Neuronal stem cell (in vitro differentiated cells): ENCODE data around the gene CNTNAP2.

Experiments
- DNase-seq: peaks from one replicate; pipeline ENCODE4 v3.0.0-alpha.2; 2013; ENCODE audit warnings: low spot score
- H2AFZ ChIP-seq: one replicate; pipeline ENCODE4 v1.6.1; 2013; ENCODE audit warnings: mild to moderate bottlenecking, low read length, inconsistent platforms
- H2AK5ac ChIP-seq: 2 replicates; pipeline ENCODE4 v1.6.1; 2013; ENCODE audit warnings: low read depth, mild to moderate bottlenecking, inconsistent platforms, low read length, moderate library complexity, mixed read lengths
- H2BK120ac ChIP-seq: 2 replicates; pipeline ENCODE4 v1.6.1; 2013; ENCODE audit warnings: low read depth, mild to moderate bottlenecking, inconsistent platforms, low read length, moderate library complexity, mixed read lengths
- H2BK12ac ChIP-seq: one replicate; pipeline ENCODE4 v1.6.1; 2013; ENCODE audit warnings: low read length, inconsistent platforms
- H2BK15ac ChIP-seq: 2 replicates; pipeline ENCODE4 v1.6.1; 2013; ENCODE audit warnings: mild to moderate bottlenecking, low read length, inconsistent platforms, mixed read lengths
- H2BK5ac ChIP-seq: one replicate; pipeline ENCODE4 v1.6.1; 2013; ENCODE audit warnings: inconsistent platforms, mild to moderate bottlenecking, low read length, moderate library complexity
- H3K14ac ChIP-seq: one replicate; pipeline ENCODE4 v1.6.1; 2013; ENCODE audit warnings: low read length, inconsistent platforms
- H3K18ac ChIP-seq: 2 replicates; pipeline ENCODE4 v1.6.1; 2013; ENCODE audit warnings: low read length, inconsistent platforms
- H3K23ac ChIP-seq: 2 replicates; pipeline ENCODE4 v1.6.1; 2013; ENCODE audit warnings: low read depth, mild to moderate bottlenecking, mixed read lengths, low read length, inconsistent platforms; ENCODE audit not compliant: poor library complexity
- H3K27ac ChIP-seq: replicated peaks from 3 replicates; pipeline ENCODE4 v1.5.1; 2013; ENCODE audit warnings: low read length, inconsistent platforms
- H3K27me3 ChIP-seq, 3 experiments: 2 replicates each; pipeline ENCODE4 v1.6.1; 2013; ENCODE audit warnings: low read length in 3 of 3, mild to moderate bottlenecking in 2 of 3, inconsistent platforms in 1 of 3, low read depth in 1 of 3, mixed read lengths in 1 of 3, moderate library complexity in 1 of 3; ENCODE audit not compliant: control insufficient read depth in 3 of 3, insufficient read depth in 3 of 3
- H3K36me3 ChIP-seq, 2 donors: replicated peaks in 1 of 2; 2 replicates each; pipeline ENCODE4 v1.6.1; 2013; ENCODE audit warnings: low read length in 2 of 2; ENCODE audit not compliant: control insufficient read depth in 2 of 2, insufficient read depth in 2 of 2
- H3K4ac ChIP-seq: 2 replicates; pipeline ENCODE4 v1.6.1; 2013; ENCODE audit warnings: inconsistent platforms, mild to moderate bottlenecking, low read length, moderate library complexity
- H3K4me1 ChIP-seq, 2 donors: 1 replicate in 1 of 2; 2 replicates in 1 of 2; pipeline ENCODE4 v1.6.1; 2013; ENCODE audit warnings: low read length in 2 of 2, low read depth in 1 of 2; ENCODE audit not compliant: control insufficient read depth in 2 of 2, insufficient read depth in 1 of 2
- H3K4me2 ChIP-seq: one replicate; pipeline ENCODE4 v1.6.1; 2013; ENCODE audit warnings: mild to moderate bottlenecking, low read length, inconsistent platforms; ENCODE audit not compliant: insufficient read depth, poor library complexity, severe bottlenecking
- H3K4me3 ChIP-seq, 2 donors: 2 replicates each; pipeline ENCODE4 v1.5.1; 2013; ENCODE audit warnings: low read length in 2 of 2, mild to moderate bottlenecking in 2 of 2, inconsistent platforms in 1 of 2, moderate library complexity in 1 of 2
- H3K79me1 ChIP-seq: one replicate; pipeline ENCODE4 v1.6.1; 2013; ENCODE audit warnings: low read depth, mild to moderate bottlenecking, inconsistent platforms, low read length, moderate library complexity
- H3K9ac ChIP-seq: one replicate; pipeline ENCODE4 v1.6.1; 2013; ENCODE audit warnings: mild to moderate bottlenecking, low read depth, low read length, inconsistent platforms; ENCODE audit not compliant: poor library complexity
- H3K9me3 ChIP-seq, 2 donors: replicated peaks in 1 of 2; 2 replicates each; pipeline versions ENCODE3 to v1.6.1; 2013; ENCODE audit warnings: low read length in 2 of 2, mild to moderate bottlenecking in 2 of 2, inconsistent platforms in 1 of 2, low read depth in 1 of 2, mixed read lengths in 1 of 2, moderate library complexity in 1 of 2; ENCODE audit not compliant: control insufficient read depth in 2 of 2, insufficient read depth in 1 of 2
- H4K8ac ChIP-seq: one replicate; pipeline ENCODE4 v1.6.1; 2013; ENCODE audit warnings: low read depth, mild to moderate bottlenecking, inconsistent platforms, low read length, moderate library complexity
- H4K91ac ChIP-seq: one replicate; pipeline ENCODE4 v1.6.1; 2013; ENCODE audit warnings: low read length, low read depth, mild to moderate bottlenecking, inconsistent platforms; ENCODE audit not compliant: poor library complexity
- WGBS, 2 donors: extraction: QIAGEN DNeasy Blood & Tissue Kit; methylation state at CpG; one replicate each; pipeline ENCODE4 v1.1.7; 2013; ENCODE audit warnings: missing lambda C conversion rate in 2 of 2, mixed read lengths in 1 of 2; ENCODE audit not compliant: insufficient read length in 2 of 2, insufficient replicate concordance in 1 of 2; ENCODE audit errors: extremely low coverage in 2 of 2; 5-methylcytosine and 5-hydroxymethylcytosine counted together

The CNTNAP2 gene

GRCh38 chr7:147304376-147304775, 1187.8 kb downstream of the CNTNAP2 start:
- Histone ChIP-seq H3K14ac (no peak overlapping the region), H2AK5ac (no peak overlapping the region), H2BK5ac (no peak overlapping the region), H4K8ac (no peak overlapping the region), H3K9me3 (no peaks in the 10 kb centered on the region), H4K91ac (no peak overlapping the region), H3K18ac (no peak overlapping the region), H2AFZ (no peak overlapping the region), H3K4me2 (no peak overlapping the region), H3K4me1 (no peaks in the 10 kb centered on the region), H3K4ac (no peak overlapping the region), H2BK15ac (no peak overlapping the region), H2BK120ac (no peak overlapping the region), H3K4me3 (no peak overlapping the region), H2BK12ac (no peak overlapping the region), H3K79me1 (no peaks in the 10 kb centered on the region), H3K36me3 (no peaks in the 10 kb centered on the region), H3K27me3 (no peaks in the 10 kb centered on the region), H3K9ac (no peak overlapping the region), H3K23ac (no peak overlapping the region), H3K27ac (no peak overlapping the region)
- no peak for DNase-seq
- no CpG with 5 or more reads among the region's 2 CpGs for WGBS, 2 donors

GRCh38 chr7:147305827-147306226, 1189.2 kb downstream of the CNTNAP2 start:
- no peaks in the 10 kb centered on the region for H3K79me1 ChIP-seq
- no peak overlapping the region for H3K4ac ChIP-seq
- H3K9ac ChIP-seq: no peak overlapping the region
- no peak for DNase-seq
- no peaks in the 10 kb centered on the region for H3K4me1 ChIP-seq
- H3K18ac ChIP-seq: no peak overlapping the region
- no peak overlapping the region for H2AK5ac ChIP-seq
- no peak overlapping the region for H2AFZ ChIP-seq
- H3K27ac ChIP-seq: no peak overlapping the region
- no peak overlapping the region for H2BK120ac ChIP-seq
- H3K36me3 ChIP-seq: no peaks in the 10 kb centered on the region
- no peak overlapping the region for H3K4me3 ChIP-seq
- H3K27me3 ChIP-seq: no peaks in the 10 kb centered on the region
- no peak overlapping the region for H3K23ac ChIP-seq
- H2BK15ac ChIP-seq: no peak overlapping the region
- no peak overlapping the region for H4K8ac ChIP-seq
- no peak overlapping the region for H4K91ac ChIP-seq
- H3K14ac ChIP-seq: no peak overlapping the region
- WGBS, 2 donors: no CpG with 5 or more reads among the region's 2 CpGs
- H2BK5ac ChIP-seq: no peak overlapping the region
- no peak overlapping the region for H3K4me2 ChIP-seq
- H2BK12ac ChIP-seq: no peak overlapping the region
- no peaks in the 10 kb centered on the region for H3K9me3 ChIP-seq

- Histone ChIP-seq H3K27ac (no peak overlapping the region), H3K4ac (no peak overlapping the region), H3K4me3 (no peak overlapping the region), H4K8ac (no peak overlapping the region), H3K36me3 (no peaks in the 10 kb centered on the region), H3K27me3 (no peaks in the 10 kb centered on the region), H3K4me2 (no peak overlapping the region), H2BK120ac (no peak overlapping the region), H3K9me3 (no peaks in the 10 kb centered on the region), H3K4me1 (no peaks in the 10 kb centered on the region), H2BK5ac (no peak overlapping the region), H3K9ac (no peak overlapping the region), H3K79me1 (no peaks in the 10 kb centered on the region), H2BK15ac (no peak overlapping the region), H4K91ac (no peak overlapping the region), H3K23ac (no peak overlapping the region), H2AFZ (no peak overlapping the region), H3K18ac (no peak overlapping the region), H2BK12ac (no peak overlapping the region), H3K14ac (no peak overlapping the region), H2AK5ac (no peak overlapping the region)
- whole genome bisulfite sequencing, 2 donors: no CpG with 5 or more reads among the region's 5 CpGs
- peak; percentile 4 for DNase-seq
These were observed 1191.9 kb downstream of the CNTNAP2 start for GRCh38 chr7:147308539-147308938.

- Histone ChIP-seq H3K23ac (no peak overlapping the region), H3K18ac (no peak overlapping the region), H3K4ac (no peak overlapping the region), H2AFZ (peak overlapping the region; percentile 45), H2BK15ac (no peak overlapping the region), H3K4me1 (no peaks in the 10 kb centered on the region), H2BK5ac (no peak overlapping the region), H2AK5ac (no peak overlapping the region), H3K79me1 (no peaks in the 10 kb centered on the region), H2BK120ac (no peak overlapping the region), H3K9me3 (no peaks in the 10 kb centered on the region), H3K4me2 (no peak overlapping the region), H3K27ac (no peak overlapping the region), H3K36me3 (no peaks in the 10 kb centered on the region), H3K27me3 (no peaks in the 10 kb centered on the region), H2BK12ac (no peak overlapping the region), H3K4me3 (no peak overlapping the region), H3K14ac (no peak overlapping the region), H4K91ac (no peak overlapping the region), H3K9ac (no peak overlapping the region), H4K8ac (no peak overlapping the region)
- DNase-seq: no peak
- no CpG with 5 or more reads among the region's 1 CpG for WGBS, 2 donors
These were observed 1194.7 kb downstream of the CNTNAP2 start for GRCh38 chr7:147311336-147311735.
